ENCODE measurements around the gene PTPRN2.

Gene PTPRN2

DNA sequence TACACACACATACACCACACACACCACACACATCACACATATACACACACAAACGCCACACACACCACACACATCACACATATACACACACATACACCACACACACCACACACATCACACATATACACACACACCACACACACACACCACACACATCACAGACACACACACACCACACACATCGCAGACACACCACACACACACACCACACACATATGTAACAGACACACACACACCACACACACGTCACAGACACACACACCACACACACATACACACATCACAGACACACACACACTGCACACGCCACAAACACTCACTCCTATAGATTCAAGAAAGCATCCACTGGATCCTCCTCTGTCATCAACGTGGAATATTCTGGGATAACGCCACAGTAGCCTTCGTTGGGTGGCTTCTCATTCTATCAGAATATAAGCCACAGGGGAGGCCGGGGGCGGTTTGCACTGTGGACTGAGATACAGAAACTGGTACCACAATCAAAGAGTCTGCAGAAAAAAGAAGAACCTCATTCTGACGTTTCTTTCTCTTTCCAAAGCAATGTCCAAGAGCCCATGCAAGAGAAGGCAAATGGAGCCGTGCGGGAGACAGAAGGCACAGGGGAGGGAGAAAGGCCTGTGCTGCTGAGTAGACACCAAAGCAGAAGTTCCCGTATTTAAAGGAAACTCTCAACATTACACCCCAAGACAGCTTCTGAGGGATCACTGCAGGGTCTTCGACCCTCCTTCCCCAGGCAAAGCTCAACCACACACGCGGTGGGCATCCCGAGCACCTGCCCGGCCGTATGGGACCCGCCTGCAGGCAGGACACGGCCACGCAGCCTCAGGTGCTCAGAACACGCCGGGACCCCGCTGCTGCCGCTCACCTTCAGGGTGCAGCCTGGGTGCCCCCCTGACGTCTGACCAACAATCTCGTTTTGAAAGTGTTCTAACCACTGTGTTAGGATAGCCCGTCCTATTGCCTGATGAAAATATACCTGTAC, 929.6 kb downstream of the PTPRN2 start:
- no peak for DNase-seq (ENCODE audit: low spot score)

- DNase-seq (ENCODE audit: low spot score): no peak
These were observed 931.3 kb downstream of the PTPRN2 start for GRCh38 chr7:157656195-157656769.

DNA sequence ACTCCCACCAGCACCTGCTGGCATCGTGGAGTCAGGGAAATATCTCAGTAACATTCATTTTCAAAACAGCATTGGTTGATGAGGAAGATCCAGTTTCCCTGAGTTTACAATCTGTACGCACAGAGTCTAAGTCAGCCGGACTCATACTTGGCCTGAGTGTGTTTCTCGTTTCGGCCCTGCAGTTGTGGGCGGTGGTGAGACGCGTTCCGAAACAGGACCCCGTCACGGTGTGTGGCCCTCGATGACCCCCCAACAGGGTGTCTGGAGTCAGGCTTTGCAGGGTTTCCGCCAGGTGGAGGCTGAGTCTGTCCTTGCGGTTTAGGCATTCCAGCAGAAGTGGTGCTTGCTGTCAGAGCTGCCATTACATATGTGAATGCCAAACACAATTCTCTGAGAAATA, 933.3 kb downstream of the PTPRN2 start:
- no peak for DNase-seq (ENCODE audit: low spot score)

DNA sequence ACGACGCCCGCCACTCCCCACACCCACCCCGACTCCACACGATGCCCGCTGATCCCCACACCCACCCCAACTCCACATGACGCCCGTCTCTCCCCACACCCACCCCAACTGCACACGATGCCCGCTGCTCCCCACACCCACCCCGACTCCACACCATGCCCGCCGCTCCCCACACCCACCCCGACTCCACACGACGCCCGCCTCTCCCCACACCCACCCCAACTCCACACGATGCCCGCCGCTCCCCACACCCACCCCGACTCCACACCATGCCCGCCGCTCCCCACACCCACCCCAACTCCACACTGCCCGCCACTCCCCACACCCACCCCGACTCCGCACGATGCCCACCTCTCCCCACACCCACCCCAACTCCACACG, 933.8 kb downstream of the PTPRN2 start:
- DNase-seq (ENCODE audit: low spot score): no peak

GRCh38 chr7:157652954-157653826, 934.4 kb downstream of the PTPRN2 start:
- DNase-seq (ENCODE audit: low spot score): no peak

DNA sequence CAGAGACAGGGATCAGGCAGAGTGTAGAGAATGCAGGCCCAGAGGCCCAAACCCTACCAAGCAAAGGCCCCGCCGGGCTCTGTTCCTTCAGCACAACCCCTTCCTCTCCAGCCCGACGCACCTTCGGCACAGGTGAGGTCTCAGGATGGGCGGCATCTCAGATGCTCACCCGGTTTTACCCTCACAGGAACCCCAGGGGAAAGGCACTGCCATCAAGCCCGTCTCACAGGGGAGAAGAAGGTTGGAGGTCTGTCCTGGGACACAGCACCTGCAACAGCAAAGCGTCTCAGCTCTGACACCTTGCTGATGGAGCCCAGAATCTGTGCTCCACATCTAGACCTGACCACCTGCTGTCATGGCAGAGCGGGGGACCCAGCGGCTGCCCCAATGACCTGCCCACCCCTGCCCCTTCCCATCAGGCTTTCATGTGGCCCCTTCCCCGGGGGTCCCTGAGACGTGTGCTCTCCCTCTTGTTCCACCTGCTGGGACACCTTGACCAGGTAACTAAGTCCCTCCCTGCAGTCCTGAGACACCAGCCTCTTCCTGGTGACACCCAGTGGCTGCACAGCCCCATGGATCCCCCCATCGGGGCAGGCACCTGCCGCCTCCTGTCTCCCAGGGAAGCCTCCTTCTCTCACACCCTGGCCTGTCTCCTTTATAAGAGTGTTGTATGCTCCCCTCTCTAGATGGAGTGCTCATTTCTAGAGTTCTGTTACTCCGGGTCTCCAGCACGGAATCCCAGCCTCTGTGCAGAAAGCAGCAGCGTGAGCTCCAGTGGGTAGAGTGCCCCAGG, 935.3 kb downstream of the PTPRN2 start:
- no peak for DNase-seq (ENCODE audit: low spot score)

DNA sequence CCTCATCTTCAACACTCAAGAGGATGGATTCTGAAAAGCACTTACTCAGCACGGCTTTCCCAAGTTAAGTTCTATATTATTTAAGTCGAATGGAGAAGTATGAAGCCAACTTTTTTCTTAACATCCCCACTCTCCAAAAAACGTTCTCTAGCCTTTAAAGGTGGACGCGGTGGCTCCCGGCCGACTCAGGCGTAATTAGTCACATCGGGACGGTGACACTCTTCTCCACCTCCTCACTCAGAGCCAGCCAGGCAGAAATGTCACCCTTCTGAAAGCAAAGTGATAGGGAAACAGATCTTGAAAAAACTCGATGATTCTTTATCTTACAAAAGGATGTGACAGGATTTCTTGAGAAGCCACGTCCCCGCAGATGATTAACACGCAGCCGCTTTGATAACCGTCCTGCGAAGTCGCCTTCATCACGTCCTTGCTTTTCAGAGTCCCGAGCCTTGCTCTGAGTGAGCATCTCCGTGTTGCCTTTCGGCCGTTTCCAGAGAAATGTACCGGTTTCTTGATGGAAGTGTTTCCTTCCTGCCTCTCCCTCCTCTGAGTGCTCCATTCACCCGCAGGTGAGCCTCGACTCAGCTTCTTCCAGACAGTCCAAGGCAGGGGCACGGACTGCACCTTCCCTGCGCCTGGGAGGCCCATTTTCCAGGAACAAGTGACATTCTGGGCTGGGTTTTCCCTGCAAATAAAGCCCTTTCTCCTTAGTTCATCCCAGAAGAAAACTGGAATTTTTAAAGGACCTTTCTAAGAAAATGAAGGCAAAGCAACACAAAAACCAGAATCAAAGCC, 936.1 kb downstream of the PTPRN2 start:
- DNase-seq (ENCODE audit: low spot score): no peak

DNA sequence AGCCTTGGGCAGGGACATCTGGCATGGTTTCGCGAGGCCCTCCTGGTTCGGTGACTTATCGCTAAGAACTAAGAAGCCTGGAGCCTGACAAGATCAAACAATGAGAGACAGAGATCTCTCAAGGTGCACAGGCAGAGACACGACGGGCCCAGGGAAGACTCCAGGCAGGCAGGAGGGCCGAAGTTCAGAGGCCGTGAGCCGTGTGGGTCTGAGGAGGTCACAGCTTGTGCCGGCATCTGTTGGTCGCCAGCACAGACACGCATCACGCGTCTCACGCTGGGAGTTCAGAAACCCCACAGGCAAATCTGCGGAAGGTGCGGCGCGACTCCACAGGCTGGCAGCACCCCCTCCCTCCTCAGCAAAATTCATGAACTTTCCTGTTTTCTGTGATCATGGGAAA, 936.8 kb downstream of the PTPRN2 start:
- DNase-seq (ENCODE audit: low spot score): no peak

DNA sequence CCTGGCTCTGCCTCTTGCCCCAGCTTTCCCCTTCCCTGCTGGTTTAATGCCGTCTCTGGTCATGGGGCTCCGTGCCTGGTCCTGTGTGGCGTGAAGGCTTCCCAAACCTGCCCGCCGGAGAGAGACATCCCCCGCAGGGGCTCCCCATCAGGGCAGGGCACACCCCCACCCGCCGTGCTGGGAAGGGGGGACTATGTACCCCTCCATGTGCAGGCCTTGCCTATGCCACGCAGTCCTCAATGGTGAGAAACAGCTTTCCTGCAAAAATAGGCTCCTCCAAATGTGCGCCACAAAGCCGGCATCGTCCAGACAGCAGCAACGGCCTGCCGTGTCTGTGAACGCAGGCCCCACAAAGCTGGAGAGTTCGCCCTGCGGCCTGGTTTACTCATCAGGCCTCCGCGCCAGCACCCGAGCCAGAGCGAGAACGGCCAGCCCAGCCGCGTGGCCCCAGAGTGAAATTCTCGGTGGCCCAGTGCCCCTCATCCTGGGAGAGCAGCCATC, 937.4 kb downstream of the PTPRN2 start:
- DNase-seq (ENCODE audit: low spot score): no peak

- no peak for DNase-seq (ENCODE audit: low spot score)
These were observed 941.1 kb downstream of the PTPRN2 start for GRCh38 chr7:157646551-157646950.

DNA sequence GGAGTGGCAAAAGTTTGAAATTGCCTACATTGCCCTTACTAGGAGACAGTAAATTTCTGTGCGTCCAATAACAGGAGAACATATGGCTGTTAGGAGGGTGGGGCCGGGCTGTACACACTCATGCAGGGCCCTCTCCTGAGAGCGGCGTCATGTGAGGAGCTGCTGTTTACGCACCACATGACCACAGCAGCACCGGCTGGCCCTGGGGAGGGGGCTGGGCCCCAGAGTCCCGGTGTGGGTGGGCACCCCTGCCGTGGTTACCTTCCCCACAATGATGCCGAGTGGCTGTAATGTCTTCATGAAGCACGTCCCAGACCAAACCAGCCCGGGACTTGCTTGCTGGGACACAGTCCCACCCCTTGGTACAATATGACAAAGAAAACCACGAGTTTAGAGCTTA, 942.1 kb downstream of the PTPRN2 start:
- DNase-seq (ENCODE audit: low spot score): no peak

DNA sequence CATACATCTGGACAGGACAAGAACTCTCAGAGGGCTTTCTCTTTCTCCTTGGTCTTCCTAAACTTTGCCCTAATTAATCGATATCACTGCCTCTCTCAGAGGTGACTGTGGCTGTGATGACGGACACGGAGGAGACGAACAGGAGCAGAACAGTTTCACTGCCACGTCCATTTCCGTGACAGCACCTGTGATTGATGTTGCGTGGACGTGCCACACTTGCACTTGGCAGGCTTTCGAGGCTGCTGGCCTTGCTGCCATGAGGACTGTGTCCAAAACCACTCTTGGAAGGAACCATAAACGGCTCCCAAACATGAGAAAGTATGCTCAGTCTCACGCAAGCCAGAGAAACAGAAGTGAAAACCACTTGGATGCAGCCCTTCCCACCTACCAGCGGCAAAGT, 942.7 kb downstream of the PTPRN2 start:
- DNase-seq (ENCODE audit: low spot score): no peak

- DNase-seq (ENCODE audit: low spot score): no peak
These were observed 944.1 kb downstream of the PTPRN2 start for GRCh38 chr7:157643525-157643970.

DNA sequence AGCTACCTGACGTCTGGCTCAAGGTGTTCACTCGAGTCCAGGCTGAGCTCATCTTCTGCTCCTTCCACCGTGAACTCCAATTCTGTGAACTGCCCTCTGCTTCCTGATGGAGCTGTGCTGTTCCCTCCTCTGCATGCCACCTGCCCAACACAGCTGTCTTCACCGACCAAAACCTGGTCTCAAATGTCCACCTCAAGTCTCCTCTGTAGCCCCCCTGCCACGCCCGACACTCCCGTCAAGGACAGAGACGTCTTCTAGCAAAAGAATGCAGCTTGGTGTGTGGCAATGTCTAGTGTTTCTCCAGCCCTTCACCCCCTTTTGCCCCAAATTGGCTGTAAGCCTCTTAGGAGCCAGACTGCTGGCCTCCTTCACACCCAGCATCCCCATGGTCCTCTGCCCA, 945.8 kb downstream of the PTPRN2 start:
- DNase-seq (ENCODE audit: low spot score): no peak

- DNase-seq (ENCODE audit: low spot score): no peak
These were observed 947.5 kb downstream of the PTPRN2 start for GRCh38 chr7:157640144-157640543.

DNA sequence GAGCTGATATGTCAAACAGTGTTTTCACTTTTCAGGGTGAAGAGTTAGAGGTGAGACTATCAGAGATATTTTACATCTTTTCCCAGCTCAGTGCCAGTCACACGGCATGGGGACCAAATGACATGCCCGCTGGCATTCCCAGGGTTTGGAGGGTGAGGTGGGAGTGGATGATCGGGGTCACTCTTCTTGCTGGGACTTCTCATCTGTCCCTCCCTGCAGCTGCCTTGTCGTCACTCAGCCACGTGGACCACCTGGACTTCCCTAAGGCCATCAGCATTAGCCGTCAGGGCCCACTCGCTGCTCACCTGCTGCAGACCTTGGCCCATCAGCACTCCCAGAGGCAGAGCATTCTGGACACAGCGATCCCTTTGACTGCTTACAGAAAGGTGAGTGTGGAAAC, 949.1 kb downstream of the PTPRN2 start:
- DNase-seq (ENCODE audit: low spot score): no peak

GRCh38 chr7:157637216-157637949, 950.2 kb downstream of the PTPRN2 start:
- no peak for DNase-seq (ENCODE audit: low spot score)

- DNase-seq (ENCODE audit: low spot score): no peak
These were observed 952.0 kb downstream of the PTPRN2 start for GRCh38 chr7:157635669-157636068.

DNA sequence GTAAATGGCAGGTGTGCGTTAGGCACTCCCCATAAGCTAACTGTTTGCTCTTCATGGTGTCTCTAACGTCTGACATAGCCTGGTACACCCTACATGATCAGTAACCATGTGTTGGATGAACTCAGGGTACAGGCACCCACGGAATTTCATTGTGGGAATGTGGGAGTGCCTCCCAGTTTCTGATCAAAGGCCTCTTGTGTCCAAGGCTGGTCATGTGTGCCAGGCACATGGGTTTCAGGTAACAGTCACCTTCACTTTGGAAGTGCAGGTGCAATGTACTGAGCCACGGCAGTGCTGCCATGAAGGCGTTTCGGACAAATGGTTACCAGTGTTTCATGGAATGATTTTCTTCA, 952.5 kb downstream of the PTPRN2 start:
- no peak for DNase-seq (ENCODE audit: low spot score)
